Peyer's patch (tissue), 4 donors: ENCODE results near the gene VWDE.

Experiments used
- POLR2A ChIP-seq, 2 donors: fragments of 450-650 bp; IDR thresholded peaks; one replicate each; pipeline ENCODE4 v1.5.1; 2017; ENCODE audit warnings: antibody characterized with exemption in 2 of 2, mild to moderate bottlenecking in 2 of 2, moderate library complexity in 2 of 2
- TF ChIP-seq, protein P1 (sequence below), 6 experiments: fragments of 450-650 bp in 4 of 6; fragments of 200-600 bp in 2 of 6; sonication (generic) in 1 of 6; IDR thresholded peaks; one replicate each; pipeline ENCODE4 v1.5.1; 2017 to 2019; ENCODE audit warnings: antibody characterized with exemption in 6 of 6, mild to moderate bottlenecking in 3 of 6, moderate library complexity in 1 of 6

DNA sequence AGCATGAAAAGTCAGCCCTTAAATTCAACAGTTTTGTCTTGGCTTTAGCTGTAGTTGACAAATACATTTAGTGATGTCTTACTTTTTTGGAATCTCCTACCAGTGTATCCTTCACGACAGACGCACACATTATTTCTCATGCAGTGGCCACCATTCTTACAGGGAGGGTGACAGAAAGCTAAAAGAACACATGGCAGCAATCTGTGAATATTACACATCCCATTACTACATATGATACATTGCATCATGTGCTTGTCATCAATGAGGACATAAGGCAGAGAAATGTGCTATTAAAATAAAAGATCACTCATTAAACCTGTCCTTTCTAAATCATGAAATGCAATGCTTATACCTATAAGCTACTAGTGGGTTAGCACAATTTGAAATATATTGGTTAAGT lies 66.6 kb downstream of the VWDE start:
- TF ChIP-seq, protein P1, sequence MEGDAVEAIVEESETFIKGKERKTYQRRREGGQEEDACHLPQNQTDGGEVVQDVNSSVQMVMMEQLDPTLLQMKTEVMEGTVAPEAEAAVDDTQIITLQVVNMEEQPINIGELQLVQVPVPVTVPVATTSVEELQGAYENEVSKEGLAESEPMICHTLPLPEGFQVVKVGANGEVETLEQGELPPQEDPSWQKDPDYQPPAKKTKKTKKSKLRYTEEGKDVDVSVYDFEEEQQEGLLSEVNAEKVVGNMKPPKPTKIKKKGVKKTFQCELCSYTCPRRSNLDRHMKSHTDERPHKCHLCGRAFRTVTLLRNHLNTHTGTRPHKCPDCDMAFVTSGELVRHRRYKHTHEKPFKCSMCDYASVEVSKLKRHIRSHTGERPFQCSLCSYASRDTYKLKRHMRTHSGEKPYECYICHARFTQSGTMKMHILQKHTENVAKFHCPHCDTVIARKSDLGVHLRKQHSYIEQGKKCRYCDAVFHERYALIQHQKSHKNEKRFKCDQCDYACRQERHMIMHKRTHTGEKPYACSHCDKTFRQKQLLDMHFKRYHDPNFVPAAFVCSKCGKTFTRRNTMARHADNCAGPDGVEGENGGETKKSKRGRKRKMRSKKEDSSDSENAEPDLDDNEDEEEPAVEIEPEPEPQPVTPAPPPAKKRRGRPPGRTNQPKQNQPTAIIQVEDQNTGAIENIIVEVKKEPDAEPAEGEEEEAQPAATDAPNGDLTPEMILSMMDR (IDR thresholded peaks at IDR 0.05) = no peak
- TF ChIP-seq POLR2A (IDR thresholded peaks at IDR 0.05) = no peak
